GM18499 (cell line): ENCODE data around the gene CRTC1.

Source experiments
- ATAC-seq: cut with Tn5 transposase; IDR thresholded peaks from one replicate; pipeline ENCODE4 v1.9.1; 2021; ENCODE audit warnings: moderate number of reproducible peaks; ENCODE audit not compliant: insufficient read depth, unreplicated experiment

CRTC1 gene

GRCh38 chr19:18778076-18778389 lies 94.6 kb downstream of the CRTC1 start:
- ATAC-seq: no peak

- ATAC-seq: no peak
These were observed 95.5 kb downstream of the CRTC1 start for GRCh38 chr19:18778826-18779495.

GRCh38 chr19:18780081-18780480 lies 96.6 kb downstream of the CRTC1 start:
- no peak for ATAC-seq

- no peak for ATAC-seq
These were observed 97.2 kb downstream of the CRTC1 start for GRCh38 chr19:18780631-18781030.

GRCh38 chr19:18781047-18781600 lies 97.6 kb downstream of the CRTC1 start:
- no peak for ATAC-seq

- ATAC-seq: no peak
These were observed 98.5 kb downstream of the CRTC1 start for GRCh38 chr19:18781885-18782527.

- ATAC-seq: no peak
These were observed 99.2 kb downstream of the CRTC1 start for GRCh38 chr19:18782559-18783225.

- no peak for ATAC-seq
These were observed 100.7 kb downstream of the CRTC1 start for GRCh38 chr19:18783958-18784785.

GRCh38 chr19:18784786-18785120 lies 101.3 kb downstream of the CRTC1 start:
- ATAC-seq: no peak

GRCh38 chr19:18785179-18786124 lies 102.0 kb downstream of the CRTC1 start:
- ATAC-seq: no peak

GRCh38 chr19:18788529-18789421 lies 105.3 kb downstream of the CRTC1 start:
- no peak for ATAC-seq

GRCh38 chr19:18789422-18789869 lies 106.0 kb downstream of the CRTC1 start:
- ATAC-seq: no peak

- no peak for ATAC-seq
These were observed 106.5 kb downstream of the CRTC1 start for GRCh38 chr19:18789883-18790565.

- no peak for ATAC-seq
These were observed 107.3 kb downstream of the CRTC1 start, which contains the start of gene COMP for GRCh38 chr19:18790566-18791314. Gene COMP, minus strand, starts transcription at chr19:18791305. Its CDS starts 36 bp downstream, at chr19:18791269.

GRCh38 chr19:18791315-18791678 lies 107.8 kb downstream of the CRTC1 start:
- ATAC-seq: no peak

GRCh38 chr19:18792661-18793060 lies 109.2 kb downstream of the CRTC1 start:
- no peak for ATAC-seq
